HG03196 (cell line): ENCODE data around the gene UPB1.

Experiments
- ATAC-seq: cut with Tn5 transposase; IDR thresholded peaks from one replicate; pipeline ENCODE4 v1.9.1; 2021; ENCODE audit not compliant: unreplicated experiment

Gene UPB1

GRCh38 chr22:24503843-24504338 is 8.8 kb downstream of the UPB1 start:
- no peak for ATAC-seq

- no peak for ATAC-seq
Observed at GRCh38 chr22:24504540-24504939, 9.4 kb downstream of the UPB1 start.

- no peak for ATAC-seq
Observed at GRCh38 chr22:24504956-24505736, 10.0 kb downstream of the UPB1 start.

- no peak for ATAC-seq
Observed at GRCh38 chr22:24506802-24507438, 11.8 kb downstream of the UPB1 start.

GRCh38 chr22:24507716-24508115 is 12.6 kb downstream of the UPB1 start:
- ATAC-seq: no peak

GRCh38 chr22:24510637-24511625 is 15.8 kb downstream of the UPB1 start:
- ATAC-seq: no peak

GRCh38 chr22:24512043-24512442 is 16.9 kb downstream of the UPB1 start:
- ATAC-seq: no peak

DNA sequence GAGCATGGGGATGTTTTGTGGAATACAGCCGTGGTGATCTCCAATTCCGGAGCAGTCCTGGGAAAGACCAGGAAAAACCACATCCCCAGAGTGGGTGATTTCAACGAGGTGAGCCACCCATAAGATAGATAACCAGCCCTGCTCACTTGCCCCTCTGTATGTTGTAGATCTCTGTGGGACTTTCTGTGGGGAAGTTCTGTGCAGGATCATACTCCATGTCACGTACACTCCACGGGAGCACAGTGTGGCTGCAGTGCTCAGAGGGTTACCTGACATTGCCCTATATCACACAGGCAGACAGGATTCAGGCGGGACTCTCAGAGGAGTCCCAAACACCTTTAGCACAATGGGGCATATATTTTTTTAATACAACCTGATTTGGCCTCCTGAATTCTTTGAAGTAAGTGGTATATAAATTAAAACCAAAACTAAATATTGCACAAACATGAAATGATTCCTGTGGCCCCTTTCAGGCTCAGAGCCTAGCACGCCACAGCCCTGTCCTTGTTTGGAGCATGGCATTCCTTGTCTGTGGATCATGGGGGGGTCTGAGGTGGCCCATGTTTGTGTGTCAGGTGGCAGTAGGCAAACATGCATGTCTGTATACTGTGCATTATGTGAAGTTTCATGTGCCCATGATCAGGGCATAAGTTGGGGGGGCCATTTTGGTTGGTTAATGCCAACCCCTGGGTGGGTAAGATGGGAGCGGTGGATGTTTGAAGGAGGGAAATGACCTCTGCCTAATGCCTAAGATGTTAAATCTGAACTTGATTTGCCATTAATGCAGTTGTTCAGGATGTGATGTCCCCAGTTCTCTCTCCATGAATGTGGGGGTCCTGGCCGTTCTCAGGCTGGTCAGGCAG is 18.5 kb downstream of the UPB1 start:
- no peak for ATAC-seq

DNA sequence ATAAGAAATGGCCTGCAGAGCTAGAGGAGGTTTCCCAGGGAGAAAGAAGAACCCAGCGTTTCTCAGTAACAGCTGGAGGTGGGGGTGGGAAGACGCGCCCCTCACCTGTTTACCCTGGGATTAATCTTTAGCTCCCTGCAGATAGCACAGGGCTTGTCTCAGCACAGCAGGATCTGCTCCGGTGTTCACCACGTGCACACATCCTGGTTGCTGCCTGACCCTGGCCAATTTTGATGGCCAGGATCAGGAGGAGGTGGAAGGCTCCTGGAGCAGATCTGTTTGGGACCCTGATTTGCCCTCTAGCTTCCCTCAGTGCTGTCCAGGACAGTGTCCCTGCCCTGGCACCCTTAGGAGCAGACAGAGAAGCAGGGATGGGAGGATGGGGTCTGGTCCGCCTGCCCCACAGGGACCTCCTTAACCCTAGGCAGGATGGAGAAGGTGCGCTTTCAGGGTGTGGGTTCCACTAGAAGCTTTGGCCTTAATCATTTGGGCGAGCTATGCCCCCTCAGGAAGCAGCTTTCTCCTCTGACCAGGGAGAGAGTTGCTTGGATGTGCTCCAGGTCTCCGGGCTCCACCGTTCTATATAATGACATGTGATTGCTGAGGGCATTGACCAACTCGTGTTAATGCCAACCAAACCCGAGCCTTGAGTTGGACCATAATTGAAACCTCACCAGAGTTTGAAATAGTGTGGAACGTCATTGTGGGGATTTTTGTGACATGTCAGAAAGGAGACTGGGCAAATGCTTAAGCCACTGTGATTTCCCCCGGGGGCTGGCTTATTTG is 19.3 kb downstream of the UPB1 start:
- ATAC-seq: no peak

GRCh38 chr22:24515027-24515338 is 19.9 kb downstream of the UPB1 start:
- ATAC-seq: no peak

GRCh38 chr22:24516301-24516737 is 21.2 kb downstream of the UPB1 start:
- no peak for ATAC-seq

DNA sequence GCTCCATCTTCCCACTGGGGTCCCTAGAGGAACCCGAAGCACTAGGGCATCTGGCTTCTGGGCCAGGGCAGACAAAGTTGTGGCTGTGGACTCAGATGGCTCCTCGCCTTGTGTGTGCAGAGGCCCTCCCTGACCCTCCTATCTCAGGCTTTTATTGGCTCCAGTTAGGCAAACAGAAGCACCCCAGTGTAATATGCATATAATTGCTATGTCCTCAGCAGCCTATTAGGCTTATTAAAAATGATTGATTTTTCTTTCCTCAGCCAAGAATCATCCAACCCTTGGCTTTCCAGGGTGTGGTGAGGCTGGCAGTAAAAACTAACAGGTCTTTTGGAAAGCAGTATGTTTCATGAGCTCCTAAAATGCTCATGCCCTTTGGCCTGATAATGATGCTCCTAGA is 22.3 kb downstream of the UPB1 start:
- no peak for ATAC-seq

DNA sequence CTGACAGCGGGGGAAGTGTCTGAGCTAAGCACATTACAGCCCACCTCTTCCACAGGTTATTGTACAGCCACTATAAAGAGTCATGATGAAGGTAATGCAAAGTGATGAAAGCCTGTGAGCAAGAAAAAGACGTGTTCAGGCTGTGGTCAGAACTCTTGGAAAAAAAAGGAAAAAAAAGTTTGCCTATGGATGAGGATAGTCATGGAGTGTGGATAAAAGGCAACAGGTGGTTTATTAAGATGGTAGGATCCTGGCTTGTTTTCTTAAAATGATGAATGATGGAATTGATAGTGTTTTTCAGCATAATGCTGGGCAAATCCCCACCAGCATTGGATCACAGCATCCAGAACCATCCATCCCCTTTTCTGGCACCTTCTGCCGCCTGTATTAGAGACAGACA is 23.1 kb downstream of the UPB1 start:
- ATAC-seq: no peak

DNA sequence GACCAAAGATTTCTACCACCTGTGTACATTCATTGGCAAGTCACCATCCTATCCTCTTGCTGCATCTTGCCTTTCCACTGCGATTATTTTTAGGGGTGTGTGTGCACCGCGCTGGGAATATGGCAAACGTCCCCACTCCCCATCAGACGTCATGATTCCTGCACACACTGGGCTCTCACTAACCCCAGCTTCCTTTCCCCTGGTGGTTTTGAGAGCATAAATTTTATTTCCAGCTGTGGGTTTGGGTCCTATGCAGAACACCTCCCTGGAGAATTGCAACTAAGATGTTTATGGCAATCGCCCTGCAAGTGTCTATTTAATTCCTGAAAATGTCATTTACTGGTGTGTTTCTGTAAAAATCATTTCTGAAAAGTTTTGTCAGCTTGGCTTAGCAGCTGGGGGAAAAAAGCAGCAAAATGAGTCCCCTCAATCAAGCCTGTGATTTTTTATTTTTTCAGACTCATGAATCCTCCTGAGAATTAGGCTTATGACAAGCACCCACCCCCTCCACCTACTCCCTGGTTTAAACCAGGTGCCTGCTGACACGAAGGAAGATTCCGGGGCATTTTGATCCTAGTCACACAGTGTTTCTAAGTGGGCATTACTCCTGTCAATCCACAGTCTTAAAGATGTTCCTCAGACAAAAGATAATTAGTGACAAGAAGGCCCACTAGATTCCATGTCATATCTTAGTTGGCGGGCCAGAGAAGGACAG is 23.8 kb downstream of the UPB1 start:
- ATAC-seq: no peak

DNA sequence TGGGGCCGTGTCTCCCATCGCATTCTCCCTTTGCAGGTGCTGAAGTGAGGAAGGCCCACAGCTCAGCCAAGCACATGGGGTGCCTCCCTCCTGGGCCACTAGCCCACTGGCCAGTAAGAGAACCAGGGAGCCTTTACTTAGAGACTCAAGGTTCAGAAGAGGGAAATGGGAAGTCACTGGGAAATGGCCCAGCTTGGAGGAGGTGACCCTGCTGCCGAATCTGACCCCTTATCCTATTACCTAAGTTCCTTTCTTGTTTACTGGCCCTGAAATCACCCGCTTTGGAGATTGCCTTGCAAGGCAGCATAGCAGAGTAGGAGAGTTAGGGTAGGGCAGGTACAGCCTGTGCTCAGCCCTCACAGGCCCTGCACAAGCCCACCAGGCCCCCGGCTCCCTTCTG is 24.4 kb downstream of the UPB1 start:
- ATAC-seq: no peak

DNA sequence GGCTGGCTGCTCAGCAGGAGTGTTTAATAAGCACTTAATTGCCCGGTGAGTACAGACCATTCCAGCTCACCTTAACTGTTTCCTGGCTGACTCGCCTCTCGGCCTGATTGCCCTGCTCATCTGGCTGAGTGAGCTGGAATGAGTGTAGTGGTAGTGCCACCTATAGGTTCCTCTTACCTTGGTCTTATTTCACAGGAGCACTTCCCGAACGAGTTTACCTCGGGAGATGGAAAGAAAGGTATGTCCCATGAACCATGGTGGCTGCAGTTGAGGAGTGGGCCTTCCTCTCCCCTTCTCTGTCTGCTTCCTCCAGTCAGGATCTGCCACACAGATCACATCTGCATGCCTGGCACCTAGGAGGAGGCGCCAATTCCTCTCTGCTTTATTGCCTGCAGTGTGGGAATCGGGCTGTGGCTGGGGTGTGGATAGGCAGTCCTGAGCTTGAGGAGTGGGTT is 26.7 kb downstream of the UPB1 start:
- no peak for ATAC-seq

DNA sequence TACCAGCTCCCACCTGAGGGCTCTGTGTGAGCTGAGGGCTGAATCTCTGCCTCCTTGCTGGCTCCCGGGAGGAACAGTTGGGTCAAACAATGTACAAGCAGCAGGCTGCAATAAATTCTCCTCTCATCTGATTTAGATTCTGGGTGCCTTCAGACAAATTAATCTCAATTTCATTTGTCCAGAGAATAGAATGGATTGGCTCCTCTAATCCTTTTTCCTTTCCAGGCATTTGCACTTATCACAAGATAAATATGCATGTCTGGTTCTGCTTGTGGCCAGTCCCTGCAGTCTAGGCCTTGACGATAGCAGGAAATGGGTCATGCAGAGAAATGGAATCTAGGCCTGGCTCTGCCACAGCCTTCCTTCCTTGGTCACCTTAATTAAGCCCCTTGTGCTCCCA is 28.7 kb downstream of the UPB1 start:
- ATAC-seq: no peak

DNA sequence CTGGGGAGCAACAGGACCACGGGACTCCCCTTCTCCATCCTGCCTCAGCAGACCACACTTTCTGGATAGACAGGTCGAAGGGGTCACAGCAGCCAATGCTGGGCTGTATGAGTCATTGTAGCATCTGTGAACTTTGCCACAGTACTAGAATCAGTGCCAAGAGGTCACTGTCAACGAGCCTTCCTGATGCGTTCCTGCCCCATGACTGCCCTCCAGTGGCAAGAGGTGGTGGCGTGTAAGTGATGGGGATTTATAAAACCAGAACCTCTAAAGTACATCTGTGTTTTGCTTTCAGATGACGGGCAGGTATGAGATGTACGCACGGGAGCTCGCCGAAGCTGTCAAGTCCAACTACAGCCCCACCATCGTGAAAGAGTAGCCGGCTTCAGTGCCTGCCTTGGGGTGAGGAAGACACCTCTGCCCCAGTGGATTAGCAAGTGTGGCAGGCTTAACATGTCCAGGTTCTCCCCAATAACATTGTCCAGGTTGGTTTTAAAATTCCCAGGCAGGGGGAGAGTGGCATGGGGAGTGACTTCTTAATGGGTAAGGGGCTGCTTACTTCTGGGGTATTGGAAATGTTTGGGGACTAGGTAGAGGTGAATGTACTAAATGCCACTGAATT is 30.4 kb downstream of the UPB1 start:
- ATAC-seq: peak; percentile 57

DNA sequence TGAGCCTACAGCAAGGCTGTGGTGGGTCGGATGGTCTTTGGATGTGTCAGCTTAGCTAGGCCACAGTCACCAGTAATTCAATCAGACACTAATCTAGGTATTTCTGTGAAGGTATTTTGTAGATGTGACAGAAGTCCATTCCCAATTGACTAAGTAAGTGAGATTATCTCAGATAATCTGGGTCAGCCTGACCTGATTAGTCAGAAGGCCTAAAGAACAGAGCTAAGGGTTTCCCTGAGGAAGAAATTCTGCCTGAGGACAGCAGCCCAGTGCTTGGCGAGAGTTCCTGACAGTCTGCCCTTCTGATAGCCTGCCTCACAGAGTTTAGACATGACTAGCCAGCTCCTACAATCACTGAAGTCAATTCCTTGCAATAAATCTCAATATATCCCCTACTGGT is 31.1 kb downstream of the UPB1 start:
- ATAC-seq: no peak
